ELR (cell line): ENCODE results near the gene KCNQ1.

ENCODE experiments used
- DNase-seq: peaks from one replicate; pipeline ENCODE4 v3.0.0-alpha.2; 2015; ENCODE audit warnings: low read depth

KCNQ1 gene

GRCh38 chr11:2509481-2510001 is 64.7 kb downstream of the KCNQ1 start:
- DNase-seq, result no peak

GRCh38 chr11:2510626-2511402 is 66.0 kb downstream of the KCNQ1 start:
- no peak for DNase-seq

- DNase-seq, result no peak
These were observed 66.9 kb downstream of the KCNQ1 start for GRCh38 chr11:2511421-2512369.

- DNase-seq, result no peak
These were observed 67.9 kb downstream of the KCNQ1 start for GRCh38 chr11:2512431-2513407.

- DNase-seq, result no peak
These were observed 68.6 kb downstream of the KCNQ1 start for GRCh38 chr11:2513441-2513840.

- no peak for DNase-seq
These were observed 70.8 kb downstream of the KCNQ1 start for GRCh38 chr11:2515401-2516275.

GRCh38 chr11:2516276-2517015 is 71.6 kb downstream of the KCNQ1 start:
- no peak for DNase-seq

- no peak for DNase-seq
These were observed 72.2 kb downstream of the KCNQ1 start for GRCh38 chr11:2517016-2517385.

- DNase-seq, result no peak
These were observed 72.7 kb downstream of the KCNQ1 start for GRCh38 chr11:2517386-2518064.

- no peak for DNase-seq
These were observed 73.5 kb downstream of the KCNQ1 start for GRCh38 chr11:2518111-2518982.

- DNase-seq, result no peak
These were observed 74.2 kb downstream of the KCNQ1 start for GRCh38 chr11:2518983-2519340.

- no peak for DNase-seq
These were observed 74.7 kb downstream of the KCNQ1 start for GRCh38 chr11:2519517-2519861.

GRCh38 chr11:2519862-2520735 is 75.3 kb downstream of the KCNQ1 start:
- no peak for DNase-seq

- no peak for DNase-seq
These were observed 75.9 kb downstream of the KCNQ1 start for GRCh38 chr11:2520736-2521035.

GRCh38 chr11:2521081-2521732 is 76.4 kb downstream of the KCNQ1 start:
- DNase-seq, result no peak

- no peak for DNase-seq
These were observed 77.2 kb downstream of the KCNQ1 start for GRCh38 chr11:2521733-2522630.
